OCI-LY3 (cell line): ENCODE measurements around the gene PRPF40B.
"Not testable (repeated sequence)": the region's sequence is repeated elsewhere in the genome, so short reads cannot be mapped to it uniquely, and the experiment has no call there.

Source experiments
- H2AFZ ChIP-seq: fragments of 200-600, 300-600 bp; shearing (Covaris generic); 2 replicates; pipeline ENCODE4 v1.6.0; 2014; ENCODE audit warnings: antibody characterized with exemption, low read depth, low read length
- H3K27ac ChIP-seq: fragments of 200-600, 300-600 bp; sonication (generic); 2 replicates; pipeline ENCODE4 v1.5.1; 2014; ENCODE audit warnings: mild to moderate bottlenecking, low read length, moderate library complexity, mixed read lengths
- H3K27me3 ChIP-seq: fragments of 200-600, 300-600 bp; sonication (generic); 2 replicates; pipeline ENCODE4 v1.6.1; 2014; ENCODE audit warnings: low read depth, low read length, mixed read lengths
- H3K36me3 ChIP-seq: fragments of 200-600, 300-600 bp; sonication (generic); replicated peaks from 2 replicates; pipeline ENCODE3; 2014; ENCODE audit warnings: low read depth, low read length, mixed read lengths
- H3K4me1 ChIP-seq: fragments of 300-600, 200-600 bp; sonication (generic); 2 replicates; pipeline ENCODE4 v1.6.1; 2014; ENCODE audit warnings: low read length, mixed read lengths
- H3K4me2 ChIP-seq: fragments of 200-600, 300-600 bp; sonication (generic); 2 replicates; pipeline ENCODE4 v1.6.1; 2014; ENCODE audit warnings: low read length, mixed read lengths
- H3K4me3 ChIP-seq: fragments of 300-600, 200-600 bp; sonication (generic); 2 replicates; pipeline ENCODE4 v1.5.1; 2014; ENCODE audit warnings: antibody characterized with exemption, mild to moderate bottlenecking, low read length, moderate library complexity
- H3K79me2 ChIP-seq: fragments of 300-600, 200-600 bp; shearing (Covaris generic); 2 replicates; pipeline ENCODE4 v1.6.1; 2014; ENCODE audit warnings: mild to moderate bottlenecking, low read length, mixed read lengths
- H3K9ac ChIP-seq: fragments of 300-600, 200-600 bp; shearing (Covaris generic); 2 replicates; pipeline ENCODE4 v1.6.0; 2014; ENCODE audit warnings: mild to moderate bottlenecking, low read length, moderate library complexity
- H3K9me3 ChIP-seq: fragments of 200-600, 300-600 bp; shearing (Covaris generic); 2 replicates; pipeline ENCODE4 v1.6.1; 2014; ENCODE audit warnings: low read length, mixed read lengths; ENCODE audit not compliant: insufficient read depth
- H4K20me1 ChIP-seq: fragments of 200-600, 300-600 bp; sonication (generic); 2 replicates; pipeline ENCODE4 v1.6.1; 2016; ENCODE audit warnings: low read length, mixed read lengths; ENCODE audit not compliant: insufficient read depth
- CTCF ChIP-seq: fragments of 200-600, 300-600 bp; sonication (generic); IDR thresholded peaks from 2 replicates; pipeline ENCODE4 v1.5.1; 2014; ENCODE audit warnings: antibody characterized with exemption, low read length, low read depth
- EZH2phosphoT487 ChIP-seq: fragments of 200-600 bp; shearing (Covaris generic); IDR thresholded peaks from 2 replicates; pipeline ENCODE4 v1.6.1; 2018; ENCODE audit warnings: antibody characterized with exemption, mixed run types, low read depth

Gene PRPF40B

GRCh38 chr12:49609059-49609874 lies 14.1 kb upstream of the PRPF40B start:
- Histone ChIP-seq H3K27ac (no peak overlapping the region), H3K27me3 (no peaks in the 10 kb centered on the region), H3K4me1 (no peaks in the 10 kb centered on the region), H3K9me3 (no peaks in the 10 kb centered on the region), H4K20me1 (no peaks in the 10 kb centered on the region), H3K36me3 (no peaks in the 10 kb centered on the region), H3K4me3 (no peak overlapping the region), H3K9ac (no peak overlapping the region), H3K79me2 (no peaks in the 10 kb centered on the region), H2AFZ (no peak overlapping the region), H3K4me2 (no peak overlapping the region)
- TF ChIP-seq EZH2phosphoT487, result no peak
- TF ChIP-seq CTCF, result no peak

- H3K9me3 ChIP-seq, result no peaks in the 10 kb centered on the region
- H3K79me2 ChIP-seq, result no peaks in the 10 kb centered on the region
- H3K4me3 ChIP-seq, result no peak overlapping the region
- no peaks in the 10 kb centered on the region for H3K4me1 ChIP-seq
- H3K27ac ChIP-seq, result no peak overlapping the region
- H4K20me1 ChIP-seq, result no peaks in the 10 kb centered on the region
- H3K9ac ChIP-seq, result no peak overlapping the region
- no peak overlapping the region for H3K4me2 ChIP-seq
- no peaks in the 10 kb centered on the region for H3K27me3 ChIP-seq
- 0 out of 2 replicates have a peak, but pooled peaks have one; percentile 20 for TF ChIP-seq CTCF
- no peak for TF ChIP-seq EZH2phosphoT487
- no peaks in the 10 kb centered on the region for H3K36me3 ChIP-seq
- H2AFZ ChIP-seq, result no peak overlapping the region
These were observed 13.5 kb upstream of the PRPF40B start for GRCh38 chr12:49609875-49610154.

GRCh38 chr12:49610785-49611184 lies 12.6 kb upstream of the PRPF40B start:
- not testable (repeated sequence) for H3K4me2 ChIP-seq, H3K36me3 ChIP-seq, H4K20me1 ChIP-seq, H3K27ac ChIP-seq, H3K4me1 ChIP-seq, H3K27me3 ChIP-seq, H3K9me3 ChIP-seq, H3K4me3 ChIP-seq, H2AFZ ChIP-seq, H3K79me2 ChIP-seq, H3K9ac ChIP-seq

GRCh38 chr12:49612210-49612609 lies 11.2 kb upstream of the PRPF40B start:
- Histone ChIP-seq H3K9me3 (no peaks in the 10 kb centered on the region), H3K9ac (no peak overlapping the region), H3K4me3 (no peak overlapping the region), H3K4me2 (no peak overlapping the region), H4K20me1 (no peaks in the 10 kb centered on the region), H3K79me2 (no peaks in the 10 kb centered on the region), H3K27ac (no peak overlapping the region), H3K36me3 (no peaks in the 10 kb centered on the region), H3K27me3 (no peaks in the 10 kb centered on the region; the same call in 1 of the 2 replicates), H2AFZ (no peak overlapping the region), H3K4me1 (no peaks in the 10 kb centered on the region)
- TF ChIP-seq CTCF (no peak), EZH2phosphoT487 (no peak)
